LNCaP clone FGC (cell line): ENCODE data around the gene GDPGP1.

ENCODE experiments used
- DNase-seq: peaks from one replicate; pipeline ENCODE4 v3.0.0-alpha.2; 2011; ENCODE audit warnings: low read depth
- H3K4me3 ChIP-seq: 2 replicates; pipeline ENCODE4 v1.5.1; 2011; ENCODE audit warnings: mild to moderate bottlenecking, low read depth, low read length, control low read depth
- TF ChIP-seq, protein P1 (sequence below): IDR thresholded peaks from 2 replicates; pipeline ENCODE4 v1.5.1; 2012; ENCODE audit warnings: mild to moderate bottlenecking; ENCODE audit not compliant: control insufficient read depth, insufficient read depth; ENCODE audit errors: extremely low read depth

The GDPGP1 gene

DNA sequence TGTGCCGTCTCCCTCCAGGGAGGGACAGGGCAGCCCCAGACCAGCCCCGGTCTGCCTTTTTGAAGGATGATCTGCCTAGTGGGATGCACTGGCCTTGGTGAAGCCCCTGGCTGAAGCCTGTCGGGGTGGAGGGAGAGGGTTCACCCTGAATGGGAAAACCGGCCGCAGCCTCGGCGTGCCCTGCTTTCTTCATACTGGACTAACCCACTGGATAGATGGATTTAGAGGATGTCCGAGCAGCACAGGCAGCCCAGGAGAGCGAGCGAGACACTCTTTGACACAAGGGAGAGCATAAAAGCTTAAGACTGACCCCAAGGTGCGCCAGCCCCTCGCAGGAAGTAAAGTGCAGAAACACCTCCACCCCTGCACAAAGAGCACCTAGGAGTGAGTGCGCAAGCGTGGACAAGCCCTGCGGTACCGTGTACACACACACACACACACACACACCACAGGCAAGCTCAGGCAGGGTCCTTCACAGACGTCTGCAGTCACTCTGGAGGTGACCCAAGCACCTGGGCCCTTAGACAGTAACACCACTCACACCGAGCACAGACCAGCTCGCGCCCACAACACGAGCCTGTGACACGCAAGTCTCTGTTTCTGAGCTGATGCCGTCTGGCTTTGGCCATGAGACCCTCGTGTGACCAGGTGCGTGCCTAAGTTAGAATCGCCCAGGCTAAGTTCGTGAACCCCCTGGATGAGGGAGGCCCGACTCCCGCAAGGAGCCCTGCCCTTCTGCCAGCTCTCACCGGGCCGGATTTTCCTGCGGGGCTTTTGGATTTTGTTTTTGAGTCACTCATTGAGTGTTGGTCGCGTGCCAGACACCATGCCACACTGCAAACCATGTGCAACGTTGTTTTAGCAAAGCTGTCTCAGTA lies 21.5 kb upstream of the GDPGP1 start:
- TF ChIP-seq, protein P1, sequence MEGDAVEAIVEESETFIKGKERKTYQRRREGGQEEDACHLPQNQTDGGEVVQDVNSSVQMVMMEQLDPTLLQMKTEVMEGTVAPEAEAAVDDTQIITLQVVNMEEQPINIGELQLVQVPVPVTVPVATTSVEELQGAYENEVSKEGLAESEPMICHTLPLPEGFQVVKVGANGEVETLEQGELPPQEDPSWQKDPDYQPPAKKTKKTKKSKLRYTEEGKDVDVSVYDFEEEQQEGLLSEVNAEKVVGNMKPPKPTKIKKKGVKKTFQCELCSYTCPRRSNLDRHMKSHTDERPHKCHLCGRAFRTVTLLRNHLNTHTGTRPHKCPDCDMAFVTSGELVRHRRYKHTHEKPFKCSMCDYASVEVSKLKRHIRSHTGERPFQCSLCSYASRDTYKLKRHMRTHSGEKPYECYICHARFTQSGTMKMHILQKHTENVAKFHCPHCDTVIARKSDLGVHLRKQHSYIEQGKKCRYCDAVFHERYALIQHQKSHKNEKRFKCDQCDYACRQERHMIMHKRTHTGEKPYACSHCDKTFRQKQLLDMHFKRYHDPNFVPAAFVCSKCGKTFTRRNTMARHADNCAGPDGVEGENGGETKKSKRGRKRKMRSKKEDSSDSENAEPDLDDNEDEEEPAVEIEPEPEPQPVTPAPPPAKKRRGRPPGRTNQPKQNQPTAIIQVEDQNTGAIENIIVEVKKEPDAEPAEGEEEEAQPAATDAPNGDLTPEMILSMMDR: no peak
- no peak for DNase-seq
- no peak overlapping the region for H3K4me3 ChIP-seq

GRCh38 chr15:90213122-90213817 lies 20.7 kb upstream of the GDPGP1 start:
- no peak overlapping the region for H3K4me3 ChIP-seq
- TF ChIP-seq, protein P1: no peak
- no peak for DNase-seq

DNA sequence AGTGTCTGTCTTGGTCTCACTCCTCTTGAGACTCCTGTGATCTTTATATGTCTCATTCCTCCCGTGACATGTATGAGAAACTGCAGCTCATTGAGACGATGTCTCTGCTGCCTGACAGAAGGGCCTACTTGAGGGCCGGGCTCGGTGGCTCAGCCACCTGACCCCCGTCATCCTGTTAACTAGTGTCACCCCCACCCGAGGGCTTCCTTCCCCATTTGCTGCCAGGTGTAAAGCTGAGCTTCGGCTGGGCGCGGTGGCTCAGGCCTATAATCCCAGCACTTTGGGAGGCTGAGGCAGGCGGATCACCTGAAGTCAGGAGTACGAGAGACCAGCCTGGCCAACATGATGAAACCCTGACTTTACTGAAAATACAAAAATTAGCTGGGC lies 20.2 kb upstream of the GDPGP1 start:
- no peak overlapping the region for H3K4me3 ChIP-seq
- no peak for DNase-seq
- TF ChIP-seq, protein P1: no peak

- DNase-seq: no peak
- no peak overlapping the region for H3K4me3 ChIP-seq
- TF ChIP-seq, protein P1: 0 out of 2 replicates have a peak, but pooled peaks have one; percentile 24
These were observed 19.3 kb upstream of the GDPGP1 start for GRCh38 chr15:90214553-90215196.

- no peak for DNase-seq
- TF ChIP-seq, protein P1: no peak
- no peak overlapping the region for H3K4me3 ChIP-seq
These were observed 16.2 kb upstream of the GDPGP1 start for GRCh38 chr15:90217671-90218394.

DNA sequence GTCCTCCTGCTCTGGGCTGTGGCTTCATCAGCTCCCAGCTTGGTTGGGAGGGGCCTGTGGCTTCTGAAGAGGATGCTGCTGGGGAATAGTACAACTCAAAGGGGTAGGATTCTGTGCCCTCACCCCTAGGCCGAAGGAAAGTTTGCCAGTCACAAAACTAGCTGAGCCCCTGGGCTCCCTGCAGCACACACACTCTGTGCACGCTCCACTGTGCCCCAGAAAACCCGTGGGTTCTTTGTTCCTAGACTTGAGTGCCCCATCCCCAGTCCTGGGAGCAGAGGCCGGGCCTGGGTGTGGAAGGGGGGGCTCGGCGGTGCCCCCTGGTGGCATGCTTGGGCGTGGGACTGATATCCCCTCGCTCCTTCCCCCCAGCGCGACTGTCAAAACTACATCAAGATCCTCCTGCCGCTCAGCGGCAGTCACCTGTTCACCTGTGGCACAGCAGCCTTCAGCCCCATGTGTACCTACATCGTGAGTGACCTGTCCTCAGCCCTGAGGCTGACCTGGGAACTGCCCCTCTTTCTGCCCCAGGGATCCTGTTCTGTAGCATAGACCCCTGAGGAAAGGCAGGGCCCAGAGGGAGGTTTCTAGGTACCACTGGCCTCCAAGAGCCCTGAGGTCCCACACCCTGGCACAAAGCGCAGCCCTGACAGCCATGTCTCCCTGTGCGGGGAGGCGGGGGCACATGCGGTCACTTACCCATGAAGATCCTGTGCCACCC lies 14.4 kb upstream of the GDPGP1 start:
- no peak overlapping the region for H3K4me3 ChIP-seq
- TF ChIP-seq, protein P1: peak; percentile 44
- no peak for DNase-seq
